ENCODE results near the gene PLCL2.
"Not testable (repeated sequence)": the region's sequence is repeated elsewhere in the genome, so short reads cannot be mapped to it uniquely, and the experiment has no call there.

Gene PLCL2

DNA sequence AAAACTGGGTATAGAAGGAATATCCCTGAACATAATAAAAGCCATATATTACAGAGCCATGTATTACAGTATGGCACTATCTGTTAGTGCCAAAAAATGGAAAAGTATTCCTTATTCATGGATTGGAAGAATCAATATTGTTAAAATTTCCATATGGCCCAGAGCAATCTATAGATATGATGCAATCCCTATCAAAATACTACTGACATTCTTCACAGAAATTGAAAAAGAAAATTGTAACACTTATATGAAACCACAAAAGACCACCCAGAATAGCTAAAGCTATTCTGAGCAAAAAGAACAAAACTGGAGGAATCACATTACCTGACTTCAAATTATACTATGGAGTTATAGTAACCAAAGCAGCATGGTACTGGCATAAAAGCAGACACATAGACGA lies 218.8 kb downstream of the PLCL2 start:
- Mint-ChIP-seq H3K27ac (no peak overlapping the region), H3K9me3 (ENCODE audit: low read depth) (peaks cover 33% of the 10 kb centered on the region), H3K4me3 (no peak overlapping the region), H3K36me3 (peaks cover 20% of the 10 kb centered on the region), H3K4me1 (ENCODE audit: low read depth) (peaks cover 2% of the 10 kb centered on the region), H3K27me3 (no peaks in the 10 kb centered on the region)

- not testable (repeated sequence) for H3K27ac Mint-ChIP-seq; H3K4me1 Mint-ChIP-seq (ENCODE audit: low read depth); H3K4me3 Mint-ChIP-seq; H3K27me3 Mint-ChIP-seq; H3K36me3 Mint-ChIP-seq
- peaks cover 16% of the 10 kb centered on the region for H3K9me3 Mint-ChIP-seq (ENCODE audit: low read depth)
Observed at GRCh38 chr3:17106801-17107200, 222.0 kb downstream of the PLCL2 start.

DNA sequence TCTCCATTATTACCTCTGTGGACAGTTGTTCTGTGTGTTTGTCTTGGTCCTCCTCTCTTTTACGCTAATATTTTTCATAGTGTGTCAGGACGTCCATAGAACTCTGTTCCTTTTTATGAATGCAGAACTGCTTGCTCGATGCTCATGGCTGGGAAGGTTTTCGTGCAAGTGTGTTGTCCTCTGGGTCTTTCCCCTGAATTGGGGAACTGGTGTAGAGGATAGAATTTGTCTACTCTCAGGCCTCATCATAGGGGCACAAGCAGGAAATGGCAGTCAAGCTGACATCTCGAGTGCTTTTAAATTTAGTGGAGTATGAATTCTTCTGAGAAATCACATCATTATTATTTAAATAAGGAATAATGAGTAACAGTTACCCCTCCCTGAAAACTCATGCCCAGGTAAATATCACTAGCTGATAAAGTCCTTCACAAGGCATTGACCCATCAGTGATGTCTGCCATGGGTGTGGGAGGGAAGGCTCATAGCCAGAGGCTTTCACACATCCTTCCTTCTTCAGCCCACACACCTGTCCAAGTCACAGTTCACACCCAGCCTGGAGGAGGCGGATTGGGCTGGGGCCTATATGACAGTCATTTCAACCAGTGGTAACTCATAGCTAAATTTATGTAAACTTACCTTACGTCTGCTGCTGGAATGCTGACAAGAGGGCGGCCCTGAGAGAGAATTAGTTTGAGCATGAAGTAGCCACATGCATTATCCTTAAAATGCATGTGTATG lies 226.1 kb downstream of the PLCL2 start:
- Mint-ChIP-seq H3K4me3 (no peak overlapping the region), H3K27ac (no peak overlapping the region), H3K27me3 (no peaks in the 10 kb centered on the region), H3K36me3 (peaks cover 3% of the 10 kb centered on the region), H3K4me1 (ENCODE audit: low read depth) (no peaks in the 10 kb centered on the region), H3K9me3 (ENCODE audit: low read depth) (no peaks in the 10 kb centered on the region)

GRCh38 chr3:17111586-17111985 lies 226.8 kb downstream of the PLCL2 start:
- Mint-ChIP-seq H3K9me3 (ENCODE audit: low read depth) (no peaks in the 10 kb centered on the region), H3K36me3 (peaks cover 3% of the 10 kb centered on the region), H3K27me3 (no peaks in the 10 kb centered on the region), H3K27ac (no peak overlapping the region), H3K4me3 (no peak overlapping the region), H3K4me1 (ENCODE audit: low read depth) (no peaks in the 10 kb centered on the region)

DNA sequence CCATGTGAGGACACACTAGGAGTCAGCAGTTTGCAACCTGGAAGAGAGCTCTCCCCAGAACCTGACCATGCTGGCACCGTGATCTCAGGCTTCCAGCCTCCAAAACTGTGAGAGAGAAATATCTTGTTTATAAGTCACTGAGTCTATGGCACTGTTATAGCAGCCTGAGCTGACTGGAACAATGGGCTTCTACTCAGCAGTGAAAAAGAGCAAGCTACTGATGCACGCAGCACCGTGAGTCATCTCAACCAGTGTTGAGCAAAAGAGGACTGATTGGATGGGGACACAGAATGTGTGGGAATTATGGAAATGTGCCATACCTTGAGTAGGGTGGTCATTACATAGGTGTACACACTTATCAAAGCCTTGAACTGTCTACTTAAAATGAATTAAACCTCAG lies 230.4 kb downstream of the PLCL2 start:
- Mint-ChIP-seq H3K9me3 (ENCODE audit: low read depth) (no peaks in the 10 kb centered on the region), H3K27ac (no peak overlapping the region), H3K36me3 (no peaks in the 10 kb centered on the region), H3K4me3 (no peak overlapping the region), H3K27me3 (no peaks in the 10 kb centered on the region), H3K4me1 (ENCODE audit: low read depth) (no peaks in the 10 kb centered on the region)

- Mint-ChIP-seq H3K27me3 (no peaks in the 10 kb centered on the region), H3K27ac (no peak overlapping the region), H3K4me1 (ENCODE audit: low read depth) (no peaks in the 10 kb centered on the region), H3K9me3 (ENCODE audit: low read depth) (no peaks in the 10 kb centered on the region), H3K4me3 (no peak overlapping the region), H3K36me3 (no peaks in the 10 kb centered on the region)
Observed at GRCh38 chr3:17116007-17116600, 231.3 kb downstream of the PLCL2 start.

DNA sequence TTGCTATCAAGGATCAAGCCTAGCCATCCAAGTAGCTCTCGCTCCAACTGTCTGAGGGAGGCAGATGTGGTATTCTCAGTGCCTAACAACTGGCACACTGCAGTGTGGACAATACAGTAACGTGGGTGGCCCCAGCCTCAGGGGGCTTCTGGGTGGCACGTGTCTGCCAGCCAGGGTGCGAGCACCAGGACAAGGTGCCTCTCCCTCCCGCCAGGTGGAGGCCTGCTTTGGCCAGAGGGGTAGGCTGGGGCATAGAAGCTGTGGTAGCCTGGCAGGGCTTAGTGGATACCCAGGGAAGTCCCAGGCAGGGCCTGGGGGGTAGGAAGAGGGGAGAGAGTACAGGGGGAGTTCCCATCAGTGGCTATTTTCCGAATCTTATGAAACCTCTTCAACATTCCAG lies 234.0 kb downstream of the PLCL2 start:
- Mint-ChIP-seq H3K4me3 (no peak overlapping the region), H3K27me3 (no peaks in the 10 kb centered on the region), H3K36me3 (no peaks in the 10 kb centered on the region), H3K27ac (no peak overlapping the region), H3K9me3 (ENCODE audit: low read depth) (no peaks in the 10 kb centered on the region), H3K4me1 (ENCODE audit: low read depth) (no peaks in the 10 kb centered on the region)

DNA sequence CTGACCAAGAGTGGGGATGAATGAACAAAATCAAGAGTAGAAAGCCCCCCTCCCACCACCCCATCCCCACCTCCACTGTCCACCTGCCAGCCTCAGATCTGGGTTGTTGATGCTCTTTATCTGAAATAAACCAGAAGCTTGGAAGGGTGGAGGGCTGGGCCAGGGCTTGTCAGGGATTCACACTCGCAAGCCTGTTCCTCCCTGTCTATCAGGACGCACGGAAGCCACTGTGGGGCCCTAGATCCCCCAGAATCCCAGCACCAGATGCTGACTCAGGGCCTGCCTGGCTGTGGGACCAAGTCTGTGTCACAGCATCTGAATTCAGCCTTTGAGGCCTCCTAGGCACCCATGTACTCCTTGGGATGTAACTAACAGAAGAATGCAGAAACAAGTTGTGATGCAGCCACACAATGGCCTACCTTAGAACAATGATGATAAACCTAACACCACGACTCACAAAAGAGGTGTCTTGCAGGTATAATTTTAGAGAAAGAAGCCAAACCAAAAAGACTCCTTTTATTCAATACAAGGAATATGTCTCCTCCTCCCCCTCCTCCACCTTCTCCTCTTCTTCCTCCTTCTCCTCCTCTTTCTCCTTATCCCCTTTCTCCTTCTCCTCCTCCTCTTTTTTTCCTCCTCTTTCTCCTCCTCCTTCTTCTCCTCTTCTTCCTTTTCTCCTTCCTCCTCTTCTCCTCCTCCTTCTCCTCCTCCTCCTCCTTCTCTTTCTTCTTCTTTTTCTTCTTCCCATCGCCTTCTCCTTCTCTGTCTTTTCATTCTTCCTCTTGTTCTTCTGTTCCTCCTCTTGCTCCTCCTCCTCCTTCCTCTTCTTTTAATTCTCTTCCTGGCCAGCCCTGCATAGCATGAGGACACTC lies 234.7 kb downstream of the PLCL2 start:
- Mint-ChIP-seq H3K36me3 (no peaks in the 10 kb centered on the region), H3K4me3 (no peak overlapping the region), H3K4me1 (ENCODE audit: low read depth) (no peaks in the 10 kb centered on the region), H3K9me3 (ENCODE audit: low read depth) (no peaks in the 10 kb centered on the region), H3K27ac (no peak overlapping the region), H3K27me3 (no peaks in the 10 kb centered on the region)

- Mint-ChIP-seq H3K36me3 (no peaks in the 10 kb centered on the region), H3K4me1 (ENCODE audit: low read depth) (no peaks in the 10 kb centered on the region), H3K27ac (no peak overlapping the region), H3K4me3 (no peak overlapping the region), H3K27me3 (no peaks in the 10 kb centered on the region), H3K9me3 (ENCODE audit: low read depth) (no peaks in the 10 kb centered on the region)
Observed at GRCh38 chr3:17120115-17120514, 235.4 kb downstream of the PLCL2 start.

DNA sequence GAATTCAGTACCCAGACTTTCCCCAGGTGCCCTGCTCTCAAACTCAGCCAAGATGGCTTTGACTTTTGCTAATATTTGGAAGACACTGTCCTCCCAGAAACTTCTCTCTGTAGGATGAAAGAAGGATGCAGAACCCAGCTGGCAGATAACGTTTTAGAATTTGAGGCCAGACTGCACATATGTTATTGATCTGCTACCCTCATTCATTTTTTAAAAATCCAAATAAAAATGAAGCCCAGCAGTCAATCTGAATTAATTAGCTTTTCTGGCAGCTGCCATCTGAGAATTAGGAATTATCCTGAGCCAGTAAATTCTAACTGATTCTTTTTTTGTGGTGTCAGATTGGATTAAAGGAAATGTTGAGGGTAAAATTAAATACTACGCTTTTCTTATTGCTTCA lies 236.6 kb downstream of the PLCL2 start:
- Mint-ChIP-seq H3K27ac (no peak overlapping the region), H3K4me1 (ENCODE audit: low read depth) (no peaks in the 10 kb centered on the region), H3K9me3 (ENCODE audit: low read depth) (no peaks in the 10 kb centered on the region), H3K4me3 (no peak overlapping the region), H3K36me3 (no peaks in the 10 kb centered on the region), H3K27me3 (no peaks in the 10 kb centered on the region)

DNA sequence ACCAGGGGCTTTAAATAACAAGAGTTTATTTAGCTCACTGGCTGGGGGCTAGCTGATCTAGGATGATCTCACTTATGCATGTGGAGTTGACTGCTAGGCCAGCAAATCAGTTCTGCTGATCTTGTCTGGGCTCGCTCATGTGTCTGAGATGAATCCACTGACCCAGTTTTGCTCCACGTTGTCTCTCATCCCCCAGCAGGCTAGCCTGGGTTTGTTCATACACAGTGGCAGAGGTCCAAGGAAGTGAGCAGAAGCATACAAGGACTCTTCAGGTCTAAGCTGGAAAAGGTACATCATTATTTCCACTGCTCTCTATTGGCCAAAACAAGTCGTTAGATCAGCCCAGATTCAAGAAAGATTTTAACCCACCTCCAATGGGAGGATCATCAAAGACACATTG lies 238.0 kb downstream of the PLCL2 start:
- Mint-ChIP-seq H3K36me3 (peaks cover 3% of the 10 kb centered on the region), H3K27me3 (no peaks in the 10 kb centered on the region), H3K27ac (no peak overlapping the region), H3K4me3 (no peak overlapping the region), H3K9me3 (ENCODE audit: low read depth) (peaks cover 5% of the 10 kb centered on the region), H3K4me1 (ENCODE audit: low read depth) (no peaks in the 10 kb centered on the region)

DNA sequence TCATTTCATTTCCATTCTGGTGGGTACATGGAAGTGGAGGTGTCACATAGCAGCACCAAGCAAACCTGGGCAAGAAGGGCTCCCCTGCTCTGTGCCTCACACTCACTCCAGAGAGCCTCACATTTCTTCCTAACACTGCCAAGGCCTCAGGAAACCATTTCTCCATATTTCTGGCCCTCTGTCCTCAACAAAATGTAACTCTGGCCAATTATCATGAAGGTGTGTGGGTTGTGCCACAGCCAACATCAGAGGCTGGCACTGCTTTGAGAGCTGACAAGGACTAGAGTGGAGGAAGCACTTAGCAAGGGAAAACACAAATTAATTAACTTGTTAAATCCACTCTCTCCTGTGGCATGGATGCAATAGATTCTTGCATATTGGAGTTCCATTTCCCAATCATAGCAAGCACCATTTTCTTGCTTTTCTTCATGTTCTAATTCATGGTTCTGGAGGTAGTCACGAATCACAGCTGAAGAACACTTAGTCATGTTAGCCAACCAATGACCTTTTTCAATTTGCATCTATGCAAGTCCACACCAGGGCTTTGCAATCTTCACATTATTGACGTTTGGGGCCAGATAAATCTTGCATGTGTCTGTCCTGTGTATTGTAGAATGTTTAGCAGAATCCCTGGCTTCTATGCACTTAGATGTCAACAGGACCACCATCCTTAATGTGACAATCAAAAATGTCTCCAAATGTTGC lies 241.1 kb downstream of the PLCL2 start:
- Mint-ChIP-seq H3K4me1 (ENCODE audit: low read depth) (no peaks in the 10 kb centered on the region), H3K27ac (no peak overlapping the region), H3K4me3 (no peak overlapping the region), H3K27me3 (no peaks in the 10 kb centered on the region), H3K36me3 (peaks cover 11% of the 10 kb centered on the region), H3K9me3 (ENCODE audit: low read depth) (peaks cover 9% of the 10 kb centered on the region)

DNA sequence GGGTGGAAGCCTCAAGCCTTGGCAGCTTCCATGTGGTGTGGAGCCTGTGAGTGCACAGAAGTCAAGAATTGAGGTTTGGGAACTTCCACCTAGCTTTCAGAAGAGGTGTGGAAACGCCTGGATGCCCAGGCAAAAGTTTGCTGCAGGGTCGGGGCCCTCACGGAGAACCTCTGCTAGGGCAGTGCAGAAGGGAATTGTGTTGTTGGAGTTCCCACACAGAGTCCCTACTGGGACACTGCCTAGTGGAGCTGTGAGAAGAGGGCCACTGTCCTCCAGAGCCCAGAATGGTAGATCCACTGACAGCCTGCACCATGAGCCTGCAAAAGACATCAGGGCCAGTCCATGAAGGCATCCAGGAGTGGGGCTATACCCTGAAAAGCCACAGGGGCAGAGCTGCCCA lies 243.9 kb downstream of the PLCL2 start:
- H3K27ac Mint-ChIP-seq; H3K9me3 Mint-ChIP-seq (ENCODE audit: low read depth); H3K4me1 Mint-ChIP-seq (ENCODE audit: low read depth); H3K4me3 Mint-ChIP-seq; H3K27me3 Mint-ChIP-seq: not testable (repeated sequence)
- peaks cover 11% of the 10 kb centered on the region for H3K36me3 Mint-ChIP-seq

DNA sequence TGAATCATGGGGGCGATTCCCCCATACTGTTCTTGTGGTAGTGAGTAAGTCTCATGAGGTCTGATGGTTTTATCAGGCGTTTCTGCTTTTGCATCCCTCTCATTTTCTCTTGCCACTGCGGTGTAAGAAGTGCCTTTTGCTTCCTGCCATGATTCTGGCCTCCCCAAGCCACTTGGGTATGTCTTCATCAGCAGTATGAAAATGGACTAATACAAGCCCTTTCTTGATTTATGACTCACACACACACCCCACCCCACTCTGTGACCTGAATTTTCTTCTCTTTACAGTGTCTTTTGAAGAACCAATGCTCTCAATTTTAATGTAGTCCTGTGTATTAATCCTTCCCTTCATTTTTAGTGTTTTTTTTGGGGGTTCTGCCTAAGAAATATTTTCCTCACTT lies 244.8 kb downstream of the PLCL2 start:
- Mint-ChIP-seq H3K9me3 (ENCODE audit: low read depth) (peaks cover 9% of the 10 kb centered on the region), H3K27me3 (no peaks in the 10 kb centered on the region), H3K27ac (no peak overlapping the region), H3K4me1 (ENCODE audit: low read depth) (no peaks in the 10 kb centered on the region), H3K4me3 (no peak overlapping the region), H3K36me3 (peaks cover 11% of the 10 kb centered on the region)

GRCh38 chr3:17130956-17131355 lies 246.2 kb downstream of the PLCL2 start:
- Mint-ChIP-seq H3K36me3 (peaks cover 11% of the 10 kb centered on the region), H3K9me3 (ENCODE audit: low read depth) (peaks cover 12% of the 10 kb centered on the region), H3K27ac (no peak overlapping the region), H3K4me1 (ENCODE audit: low read depth) (no peaks in the 10 kb centered on the region), H3K4me3 (no peak overlapping the region), H3K27me3 (no peaks in the 10 kb centered on the region)
